Measurements from ENCODE around the gene IMMP2L.

IMMP2L gene

DNA sequence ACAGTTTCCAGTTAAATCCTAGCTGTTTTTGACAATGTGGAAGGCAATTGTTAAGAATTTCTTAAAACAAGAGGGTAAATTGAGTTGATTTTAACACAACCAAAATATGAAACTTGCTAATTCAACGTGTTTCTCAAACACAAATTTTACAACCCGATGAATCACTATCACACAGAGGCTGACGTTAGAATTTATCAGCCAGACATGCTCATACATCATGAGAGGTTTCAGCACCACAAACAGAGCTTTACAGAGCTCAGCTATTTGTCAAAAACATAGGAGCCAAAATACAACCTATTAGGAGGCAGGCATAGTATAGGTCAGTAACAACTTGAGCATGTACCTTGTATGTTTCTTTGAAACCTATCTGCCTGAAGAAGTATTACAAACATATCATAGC lies 435.3 kb downstream of the IMMP2L start:
- peak overlapping the region; percentile 7; the same call in 1 of the 2 replicates for H3K27ac ChIP-seq
- TF ChIP-seq, protein P1, sequence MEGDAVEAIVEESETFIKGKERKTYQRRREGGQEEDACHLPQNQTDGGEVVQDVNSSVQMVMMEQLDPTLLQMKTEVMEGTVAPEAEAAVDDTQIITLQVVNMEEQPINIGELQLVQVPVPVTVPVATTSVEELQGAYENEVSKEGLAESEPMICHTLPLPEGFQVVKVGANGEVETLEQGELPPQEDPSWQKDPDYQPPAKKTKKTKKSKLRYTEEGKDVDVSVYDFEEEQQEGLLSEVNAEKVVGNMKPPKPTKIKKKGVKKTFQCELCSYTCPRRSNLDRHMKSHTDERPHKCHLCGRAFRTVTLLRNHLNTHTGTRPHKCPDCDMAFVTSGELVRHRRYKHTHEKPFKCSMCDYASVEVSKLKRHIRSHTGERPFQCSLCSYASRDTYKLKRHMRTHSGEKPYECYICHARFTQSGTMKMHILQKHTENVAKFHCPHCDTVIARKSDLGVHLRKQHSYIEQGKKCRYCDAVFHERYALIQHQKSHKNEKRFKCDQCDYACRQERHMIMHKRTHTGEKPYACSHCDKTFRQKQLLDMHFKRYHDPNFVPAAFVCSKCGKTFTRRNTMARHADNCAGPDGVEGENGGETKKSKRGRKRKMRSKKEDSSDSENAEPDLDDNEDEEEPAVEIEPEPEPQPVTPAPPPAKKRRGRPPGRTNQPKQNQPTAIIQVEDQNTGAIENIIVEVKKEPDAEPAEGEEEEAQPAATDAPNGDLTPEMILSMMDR (conservative IDR thresholded peaks at IDR 0.05), result no peak

DNA sequence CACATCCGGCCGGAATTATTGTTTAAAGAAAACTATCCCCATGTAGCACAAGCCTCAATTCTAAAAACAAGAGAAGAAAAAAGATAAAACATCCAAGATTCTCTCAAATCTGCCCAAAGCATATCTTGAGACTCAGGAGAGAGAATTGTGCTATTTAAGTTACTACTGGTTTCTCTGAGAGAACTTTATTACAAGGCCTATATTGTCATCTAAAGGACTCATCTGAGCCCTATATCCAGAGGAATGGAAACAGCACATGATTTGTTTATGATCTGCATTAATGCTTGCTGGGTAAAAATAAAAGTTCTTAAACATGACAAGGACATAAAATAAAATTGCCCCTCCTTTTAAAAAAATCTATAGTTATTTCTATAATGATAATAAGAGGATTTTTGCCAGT lies 446.3 kb downstream of the IMMP2L start:
- TF ChIP-seq, protein P1 (conservative IDR thresholded peaks at IDR 0.05), result no peak
- H3K27ac ChIP-seq, result no peak overlapping the region

DNA sequence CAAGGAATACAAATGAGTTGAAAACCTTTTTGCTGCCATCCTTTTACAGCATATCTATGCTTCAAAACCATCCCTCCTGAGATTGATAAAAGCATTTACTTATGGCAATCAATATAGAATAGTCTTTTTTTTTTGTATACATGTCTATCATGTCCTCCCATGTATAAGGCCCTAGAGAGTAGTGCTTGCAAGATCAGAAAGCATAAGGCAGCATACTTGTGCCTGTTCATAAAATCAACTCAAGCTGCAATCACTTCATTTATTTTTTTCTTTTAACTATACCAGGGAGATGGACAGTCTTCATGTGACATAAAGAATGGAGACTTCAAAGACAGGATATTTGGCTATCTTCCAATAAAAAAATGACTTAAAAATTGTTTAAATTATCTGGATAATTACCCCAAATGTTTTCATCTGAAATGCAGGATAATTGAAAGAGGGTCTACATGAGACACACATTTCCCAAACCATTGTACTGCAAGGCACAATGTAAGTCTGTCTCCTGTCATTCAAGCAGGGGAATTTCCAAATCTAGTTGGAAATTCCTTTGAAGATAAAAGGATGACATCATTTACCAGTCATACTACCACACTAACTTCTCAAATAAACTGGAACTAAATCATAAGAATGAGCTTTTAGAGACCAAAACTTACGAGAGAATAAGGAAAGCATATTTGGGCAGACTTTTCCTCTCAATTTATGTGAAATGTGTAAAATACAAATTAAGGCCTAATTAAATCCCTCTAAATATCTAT lies 448.9 kb downstream of the IMMP2L start:
- H3K27ac ChIP-seq, result no peak overlapping the region

GRCh38 chr7:111112439-111112838 lies 449.9 kb downstream of the IMMP2L start:
- TF ChIP-seq, protein P1 (conservative IDR thresholded peaks at IDR 0.05), result no peak
- no peak overlapping the region for H3K27ac ChIP-seq

More for the DNA sequence above, 448.9 kb downstream of the IMMP2L start:
- TF ChIP-seq, protein P1 (conservative IDR thresholded peaks at IDR 0.05), result no peak

GRCh38 chr7:111108496-111108895 lies 453.8 kb downstream of the IMMP2L start:
- H3K27ac ChIP-seq, result no peak overlapping the region
- TF ChIP-seq, protein P1 (conservative IDR thresholded peaks at IDR 0.05), result no peak

DNA sequence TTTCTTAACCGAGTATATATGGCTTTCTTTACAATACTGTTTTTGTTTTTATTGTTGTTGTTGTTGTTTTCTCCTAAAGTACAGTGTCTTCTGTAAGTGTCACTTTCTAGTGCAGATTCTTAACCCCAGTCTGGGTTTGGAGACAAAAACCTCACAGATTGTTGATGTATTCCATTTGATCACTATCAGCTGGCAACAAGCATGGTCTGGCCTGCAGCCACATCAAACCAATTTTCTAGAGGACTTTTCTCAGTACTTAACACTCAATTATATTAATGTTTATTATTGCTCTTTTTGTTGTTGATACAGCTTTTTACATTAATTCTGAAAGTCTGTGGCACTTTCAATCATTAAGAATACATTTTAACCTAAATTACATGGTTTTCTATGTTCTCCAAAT lies 454.3 kb downstream of the IMMP2L start:
- H3K27ac ChIP-seq, result no peak overlapping the region
- TF ChIP-seq, protein P1 (conservative IDR thresholded peaks at IDR 0.05), result no peak

DNA sequence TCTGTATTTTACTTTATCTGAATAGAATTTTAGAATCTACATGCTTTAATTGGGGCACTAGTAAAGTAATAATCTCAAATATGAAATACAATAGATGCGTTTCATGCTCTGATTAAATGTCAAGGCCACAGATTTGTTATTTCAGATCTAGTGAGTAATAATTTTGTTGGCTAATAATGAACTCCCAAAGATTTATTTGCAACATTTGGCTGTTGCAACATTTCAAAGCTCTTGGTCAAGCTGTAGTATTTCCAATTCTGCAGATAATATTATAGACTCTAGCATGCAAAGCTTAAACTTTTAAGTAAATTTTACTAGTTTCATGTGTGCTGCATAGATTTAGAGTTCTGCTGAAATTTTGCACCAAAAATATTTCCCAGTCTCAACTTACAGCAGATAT lies 454.7 kb downstream of the IMMP2L start:
- TF ChIP-seq, protein P1 (conservative IDR thresholded peaks at IDR 0.05), result no peak
- no peak overlapping the region for H3K27ac ChIP-seq
